ENCODE data around the gene ASCL5. TPM values are rescaled to one million over a fixed set of nuclear protein-coding genes. Genes with fewer than 3 reads are reported as not detected.

Gene ASCL5
- total and polyA plus RNA-seq, 2 of the 13 experiments (the other 11 are each of a cell fraction or from before 2014, with no cell fraction given) = not detected

DNA sequence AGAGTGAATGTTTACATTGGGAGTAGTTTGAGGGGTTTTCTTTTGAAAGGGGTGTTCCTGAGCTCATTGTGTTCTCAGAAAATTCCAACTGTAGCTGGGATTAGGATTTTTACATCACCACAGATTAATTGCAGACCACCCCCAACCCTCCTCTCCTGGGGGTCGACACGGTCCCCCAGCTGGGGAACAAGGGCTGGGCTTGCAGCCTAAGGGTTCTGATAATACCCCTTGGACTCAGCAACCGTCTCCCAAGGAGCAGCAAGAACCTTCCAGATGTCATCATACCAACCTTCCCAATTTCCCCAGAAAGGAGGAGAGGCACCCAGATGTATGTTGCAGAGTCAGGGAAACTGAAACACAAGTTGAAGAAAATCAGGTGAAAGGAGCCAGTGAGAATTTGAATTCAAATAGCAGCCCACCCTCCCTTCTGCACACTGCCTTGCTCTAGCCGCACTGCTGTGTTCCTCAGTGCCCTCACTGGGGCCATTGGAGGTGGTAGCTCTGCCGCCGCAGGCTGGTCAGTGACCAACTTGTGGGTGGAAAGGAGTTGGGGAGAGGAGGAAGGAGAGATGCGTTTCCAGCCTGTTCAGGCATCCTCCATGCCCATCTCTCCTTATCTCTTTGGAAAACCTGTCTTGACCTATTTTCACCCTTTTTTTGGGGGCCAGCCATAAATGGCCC, 49.0 kb upstream of the ASCL5 start (continued):
- TF ChIP-seq, protein P1, sequence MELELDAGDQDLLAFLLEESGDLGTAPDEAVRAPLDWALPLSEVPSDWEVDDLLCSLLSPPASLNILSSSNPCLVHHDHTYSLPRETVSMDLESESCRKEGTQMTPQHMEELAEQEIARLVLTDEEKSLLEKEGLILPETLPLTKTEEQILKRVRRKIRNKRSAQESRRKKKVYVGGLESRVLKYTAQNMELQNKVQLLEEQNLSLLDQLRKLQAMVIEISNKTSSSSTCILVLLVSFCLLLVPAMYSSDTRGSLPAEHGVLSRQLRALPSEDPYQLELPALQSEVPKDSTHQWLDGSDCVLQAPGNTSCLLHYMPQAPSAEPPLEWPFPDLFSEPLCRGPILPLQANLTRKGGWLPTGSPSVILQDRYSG (CRISPR knock-in tag; IDR thresholded peaks at IDR 0.05) = no peak
- TF ChIP-seq PCBP1 (IDR thresholded peaks at IDR 0.05; ENCODE audit: borderline replicate concordance, low read depth, low read length) (no peak), ZNF136 (CRISPR knock-in tag; IDR thresholded peaks at IDR 0.05; ENCODE audit: low read depth) (no peak), ZNF550 (CRISPR knock-in tag; IDR thresholded peaks at IDR 0.05; ENCODE audit: borderline replicate concordance) (no peak), CHCHD3 (CRISPR knock-in tag; IDR thresholded peaks at IDR 0.05) (no peak)
- TF ChIP-seq, protein P2, sequence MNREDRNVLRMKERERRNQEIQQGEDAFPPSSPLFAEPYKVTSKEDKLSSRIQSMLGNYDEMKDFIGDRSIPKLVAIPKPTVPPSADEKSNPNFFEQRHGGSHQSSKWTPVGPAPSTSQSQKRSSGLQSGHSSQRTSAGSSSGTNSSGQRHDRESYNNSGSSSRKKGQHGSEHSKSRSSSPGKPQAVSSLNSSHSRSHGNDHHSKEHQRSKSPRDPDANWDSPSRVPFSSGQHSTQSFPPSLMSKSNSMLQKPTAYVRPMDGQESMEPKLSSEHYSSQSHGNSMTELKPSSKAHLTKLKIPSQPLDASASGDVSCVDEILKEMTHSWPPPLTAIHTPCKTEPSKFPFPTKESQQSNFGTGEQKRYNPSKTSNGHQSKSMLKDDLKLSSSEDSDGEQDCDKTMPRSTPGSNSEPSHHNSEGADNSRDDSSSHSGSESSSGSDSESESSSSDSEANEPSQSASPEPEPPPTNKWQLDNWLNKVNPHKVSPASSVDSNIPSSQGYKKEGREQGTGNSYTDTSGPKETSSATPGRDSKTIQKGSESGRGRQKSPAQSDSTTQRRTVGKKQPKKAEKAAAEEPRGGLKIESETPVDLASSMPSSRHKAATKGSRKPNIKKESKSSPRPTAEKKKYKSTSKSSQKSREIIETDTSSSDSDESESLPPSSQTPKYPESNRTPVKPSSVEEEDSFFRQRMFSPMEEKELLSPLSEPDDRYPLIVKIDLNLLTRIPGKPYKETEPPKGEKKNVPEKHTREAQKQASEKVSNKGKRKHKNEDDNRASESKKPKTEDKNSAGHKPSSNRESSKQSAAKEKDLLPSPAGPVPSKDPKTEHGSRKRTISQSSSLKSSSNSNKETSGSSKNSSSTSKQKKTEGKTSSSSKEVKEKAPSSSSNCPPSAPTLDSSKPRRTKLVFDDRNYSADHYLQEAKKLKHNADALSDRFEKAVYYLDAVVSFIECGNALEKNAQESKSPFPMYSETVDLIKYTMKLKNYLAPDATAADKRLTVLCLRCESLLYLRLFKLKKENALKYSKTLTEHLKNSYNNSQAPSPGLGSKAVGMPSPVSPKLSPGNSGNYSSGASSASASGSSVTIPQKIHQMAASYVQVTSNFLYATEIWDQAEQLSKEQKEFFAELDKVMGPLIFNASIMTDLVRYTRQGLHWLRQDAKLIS (CRISPR knock-in tag; IDR thresholded peaks at IDR 0.05) = no peak

DNA sequence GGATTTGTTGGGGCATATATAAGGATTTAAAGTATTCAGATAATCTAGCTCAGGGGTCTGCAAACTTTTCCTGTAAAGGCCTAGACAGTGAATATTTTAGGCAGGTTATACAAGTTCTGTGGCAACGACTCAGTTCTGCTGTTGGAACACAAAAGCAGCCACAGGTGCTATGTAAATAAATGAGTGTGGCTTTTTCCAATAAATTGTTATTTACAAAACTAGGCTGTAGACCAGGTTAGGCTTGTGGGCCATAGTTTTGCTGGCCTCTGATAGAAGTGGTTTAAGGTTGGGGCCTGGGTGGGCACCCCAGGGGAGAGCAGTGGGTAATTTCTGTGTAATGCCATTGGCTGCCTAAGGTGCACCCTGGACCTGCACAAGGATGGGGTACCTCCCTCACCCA, 46.8 kb upstream of the ASCL5 start:
- H3K4me1 ChIP-seq (ENCODE audit: insufficient read depth, low read length) = peaks cover 79% of the 10 kb centered on the region
- POLR2A ChIA-PET = interaction anchor here (1.3 kb wide), 1 partner anchor 17 kb away, joined by 3 read pairs; the partner anchor contains the start of gene IGFN1
- H3K27ac ChIP-seq (ENCODE audit: extremely low read length, insufficient read depth, low read length) = no peak overlapping the region
- no peaks in the 10 kb centered on the region for H3K79me2 ChIP-seq (ENCODE audit: insufficient read depth, low read length)
- CTCF ChIA-PET (ENCODE audit: low intra/inter-chr PET ratio, low total read pairs) = no interaction called here
- no peak overlapping the region for H3K4me3 ChIP-seq (replicated peaks in 1 of 3; ENCODE audit: insufficient read depth in 1 of 3, low read depth in 2 of 3, low read length in 3 of 3)
- no peak overlapping the region for H3K4me2 ChIP-seq (ENCODE audit: low read depth, low read length)
- no peaks in the 10 kb centered on the region for H3K36me3 ChIP-seq (replicated peaks in 1 of 2; ENCODE audit: control insufficient read depth in 1 of 2, insufficient read depth in 2 of 2, low read length in 2 of 2)
- intact Hi-C loops (cut with micrococcal nuclease; ENCODE audit: unreplicated experiment) = loop anchor here (1.0 kb wide), 1 partner anchor 50 kb away; no protein-coding TSS in a partner anchor
- FAIRE-seq (no peak), DNase-seq (ENCODE audit: low spot score) (no peak), ATAC-seq (no peak)
- BruUV-seq (replicated peaks) = no TSS peak
- no peaks in the 10 kb centered on the region for H3K9me3 ChIP-seq (ENCODE audit: low read length)
- no peaks in the 10 kb centered on the region for H4K20me1 ChIP-seq (ENCODE audit: insufficient read depth, low read length)
- 0% methylated on average over 1 of the region's 1 CpG for WGBS (ENCODE audit: low lambda C conversion rate)
- H3K9ac ChIP-seq (ENCODE audit: insufficient read depth, low read depth, low read length) = no peak overlapping the region
- H3K27me3 ChIP-seq (ENCODE audit: control insufficient read depth in 1 of 2, insufficient read depth in 2 of 2, low read length in 2 of 2) = no peaks in the 10 kb centered on the region; a peak in 1 of 5 replicates
- in situ Hi-C loops (cut with HindIII; ENCODE audit: extremely low pct_ligation_motif_present, low pct_unique_long_range_greater_than_20kb) = no loop called here
- H2AFZ ChIP-seq (ENCODE audit: low read length) = no peak overlapping the region
- TF ChIP-seq ZBTB7B (CRISPR knock-in tag; IDR thresholded peaks at IDR 0.05) = no peak
- no peak for TF ChIP-seq KDM5A (IDR thresholded peaks at IDR 0.05; ENCODE audit: borderline replicate concordance, low read length)
- TF ChIP-seq NFIB (CRISPR knock-in tag; IDR thresholded peaks at IDR 0.05; ENCODE audit: borderline replicate concordance) = no peak
- no peak for TF ChIP-seq SIX1 (CRISPR knock-in tag; IDR thresholded peaks at IDR 0.05; ENCODE audit: borderline replicate concordance)
- no peak for TF ChIP-seq HOXA5 (CRISPR knock-in tag; IDR thresholded peaks at IDR 0.05)
- TF ChIP-seq, protein P3, sequence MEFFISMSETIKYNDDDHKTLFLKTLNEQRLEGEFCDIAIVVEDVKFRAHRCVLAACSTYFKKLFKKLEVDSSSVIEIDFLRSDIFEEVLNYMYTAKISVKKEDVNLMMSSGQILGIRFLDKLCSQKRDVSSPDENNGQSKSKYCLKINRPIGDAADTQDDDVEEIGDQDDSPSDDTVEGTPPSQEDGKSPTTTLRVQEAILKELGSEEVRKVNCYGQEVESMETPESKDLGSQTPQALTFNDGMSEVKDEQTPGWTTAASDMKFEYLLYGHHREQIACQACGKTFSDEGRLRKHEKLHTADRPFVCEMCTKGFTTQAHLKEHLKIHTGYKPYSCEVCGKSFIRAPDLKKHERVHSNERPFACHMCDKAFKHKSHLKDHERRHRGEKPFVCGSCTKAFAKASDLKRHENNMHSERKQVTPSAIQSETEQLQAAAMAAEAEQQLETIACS (CRISPR knock-in tag; IDR thresholded peaks at IDR 0.05) = no peak
- TF ChIP-seq ARNT (IDR thresholded peaks at IDR 0.05) = no peak
- no peak for TF ChIP-seq FOXM1 (CRISPR knock-in tag; IDR thresholded peaks at IDR 0.05)
- TF ChIP-seq, protein P4, sequence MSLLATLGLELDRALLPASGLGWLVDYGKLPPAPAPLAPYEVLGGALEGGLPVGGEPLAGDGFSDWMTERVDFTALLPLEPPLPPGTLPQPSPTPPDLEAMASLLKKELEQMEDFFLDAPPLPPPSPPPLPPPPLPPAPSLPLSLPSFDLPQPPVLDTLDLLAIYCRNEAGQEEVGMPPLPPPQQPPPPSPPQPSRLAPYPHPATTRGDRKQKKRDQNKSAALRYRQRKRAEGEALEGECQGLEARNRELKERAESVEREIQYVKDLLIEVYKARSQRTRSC (CRISPR knock-in tag; IDR thresholded peaks at IDR 0.05; ENCODE audit: low read depth) = no peak
- no peak for TF ChIP-seq ATM (IDR thresholded peaks at IDR 0.05; ENCODE audit: borderline replicate concordance)
- no peak for TF ChIP-seq ZNF598 (CRISPR knock-in tag; IDR thresholded peaks at IDR 0.05; ENCODE audit: borderline replicate concordance)
